Activated CD4-positive, CD25-positive, alpha-beta regulatory T cell treated with anti-CD3 and anti-CD28 coated beads, Interleukin-2, amount 50 U/mL, for 72 hours (primary cell): ENCODE data around the gene XIAP.

Experiments
- DNase-seq: peaks from one replicate; pipeline ENCODE4 v3.0.0; 2021

Gene XIAP

GRCh38 chrX:123962006-123962467 is 102.2 kb downstream of the XIAP start:
- DNase-seq: no peak

GRCh38 chrX:123962794-123963373 is 103.0 kb downstream of the XIAP start:
- DNase-seq: peak; percentile 67
